ENCODE data around the gene DTD1. TPM values are rescaled to one million over a fixed set of nuclear protein-coding genes. Genes with fewer than 3 reads are reported as not detected.

Gene DTD1
- total and polyA plus RNA-seq, 3 donors from 2014 or later, result 34.6 to 41.6 (median 39.9) TPM

DNA sequence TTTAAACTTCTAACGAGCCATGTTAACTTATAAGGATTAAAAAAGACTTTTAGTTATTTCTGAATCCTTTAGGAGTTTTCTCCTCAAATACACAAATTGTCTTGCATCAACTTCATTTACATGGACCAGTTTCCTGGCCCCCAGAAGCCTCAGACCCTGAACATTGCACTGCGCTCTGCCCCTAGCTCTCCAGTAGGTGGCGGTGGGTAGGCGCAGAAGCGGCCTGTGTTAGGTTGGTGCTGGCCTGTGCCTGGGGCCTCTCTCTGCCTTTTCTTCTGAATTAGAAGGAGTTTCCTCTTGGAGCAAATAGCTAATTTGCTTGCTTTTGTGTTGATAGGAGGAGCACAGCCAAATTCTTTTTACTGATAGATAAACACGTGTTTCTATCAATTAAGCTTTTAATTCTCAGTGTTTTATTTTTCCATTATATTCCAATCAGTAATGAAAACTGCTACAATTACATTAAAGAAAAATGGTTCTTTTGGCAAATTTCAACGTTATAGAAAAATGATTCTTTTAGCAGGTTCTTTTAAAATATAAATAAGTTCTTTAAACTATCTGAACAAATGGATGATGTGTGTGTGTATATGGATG, 44.4 kb downstream of the DTD1 start:
- peak; percentile 83 for DNase-seq
- Histone ChIP-seq H3K4me3 (no peak overlapping the region), H3K27me3 (no peaks in the 10 kb centered on the region), H3K27ac (no peak overlapping the region), H3K9me3 (no peaks in the 10 kb centered on the region), H3K4me1 (peaks cover 6% of the 10 kb centered on the region), H3K36me3 (ENCODE audit: low read depth, missing control alignments) (no peaks in the 10 kb centered on the region)
- intact Hi-C loops (cut with DNase I; ENCODE audit: low total_unique reads), result loop anchor here (5.0 kb wide), 1 partner anchor 355 kb away; no protein-coding TSS in a partner anchor
- TF ChIP-seq POLR2A (IDR thresholded peaks at IDR 0.05), result no peak
- TF ChIP-seq, protein P1, sequence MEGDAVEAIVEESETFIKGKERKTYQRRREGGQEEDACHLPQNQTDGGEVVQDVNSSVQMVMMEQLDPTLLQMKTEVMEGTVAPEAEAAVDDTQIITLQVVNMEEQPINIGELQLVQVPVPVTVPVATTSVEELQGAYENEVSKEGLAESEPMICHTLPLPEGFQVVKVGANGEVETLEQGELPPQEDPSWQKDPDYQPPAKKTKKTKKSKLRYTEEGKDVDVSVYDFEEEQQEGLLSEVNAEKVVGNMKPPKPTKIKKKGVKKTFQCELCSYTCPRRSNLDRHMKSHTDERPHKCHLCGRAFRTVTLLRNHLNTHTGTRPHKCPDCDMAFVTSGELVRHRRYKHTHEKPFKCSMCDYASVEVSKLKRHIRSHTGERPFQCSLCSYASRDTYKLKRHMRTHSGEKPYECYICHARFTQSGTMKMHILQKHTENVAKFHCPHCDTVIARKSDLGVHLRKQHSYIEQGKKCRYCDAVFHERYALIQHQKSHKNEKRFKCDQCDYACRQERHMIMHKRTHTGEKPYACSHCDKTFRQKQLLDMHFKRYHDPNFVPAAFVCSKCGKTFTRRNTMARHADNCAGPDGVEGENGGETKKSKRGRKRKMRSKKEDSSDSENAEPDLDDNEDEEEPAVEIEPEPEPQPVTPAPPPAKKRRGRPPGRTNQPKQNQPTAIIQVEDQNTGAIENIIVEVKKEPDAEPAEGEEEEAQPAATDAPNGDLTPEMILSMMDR (IDR thresholded peaks at IDR 0.05), result peak; percentile 69 to 87 (median 76)
- WGBS, 2 donors, result 27 to 55% methylated on average over 7 of the region's 7 CpGs

DNA sequence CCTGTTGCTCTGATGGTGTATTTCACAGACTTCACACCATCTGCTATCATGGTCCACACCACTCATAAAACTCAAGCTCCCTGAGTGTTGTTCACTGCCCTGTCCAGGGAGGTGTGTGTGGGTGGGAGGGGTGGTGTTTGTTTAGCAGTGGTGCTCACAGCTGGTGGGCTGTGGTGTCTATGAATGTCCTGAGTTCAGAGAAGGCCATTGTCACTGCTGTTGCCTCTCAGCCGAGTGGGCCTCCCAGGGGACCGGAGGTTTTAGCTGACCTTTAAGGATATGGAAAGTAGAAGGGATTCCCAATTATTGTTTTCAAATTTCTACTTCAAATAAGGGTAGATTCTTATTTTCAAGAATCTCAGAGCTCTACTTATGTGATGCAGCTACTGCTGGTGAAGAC, 45.6 kb downstream of the DTD1 start:
- H3K36me3 ChIP-seq (ENCODE audit: low read depth, missing control alignments), result no peaks in the 10 kb centered on the region
- no peaks in the 10 kb centered on the region for H3K9me3 ChIP-seq
- no peak overlapping the region for H3K27ac ChIP-seq
- DNase-seq, result no peak
- no peak overlapping the region for H3K4me3 ChIP-seq
- intact Hi-C loops (cut with DNase I; ENCODE audit: low total_unique reads), result loop anchor here (5.0 kb wide), 1 partner anchor 354 kb away; no protein-coding TSS in a partner anchor
- no peaks in the 10 kb centered on the region for H3K27me3 ChIP-seq
- 73 to 79% methylated on average over 2 of the region's 2 CpGs for WGBS, 2 donors
- H3K4me1 ChIP-seq, result peaks cover 6% of the 10 kb centered on the region
- TF ChIP-seq, protein P1 (IDR thresholded peaks at IDR 0.05), result no peak
- TF ChIP-seq POLR2A (IDR thresholded peaks at IDR 0.05), result no peak

DNA sequence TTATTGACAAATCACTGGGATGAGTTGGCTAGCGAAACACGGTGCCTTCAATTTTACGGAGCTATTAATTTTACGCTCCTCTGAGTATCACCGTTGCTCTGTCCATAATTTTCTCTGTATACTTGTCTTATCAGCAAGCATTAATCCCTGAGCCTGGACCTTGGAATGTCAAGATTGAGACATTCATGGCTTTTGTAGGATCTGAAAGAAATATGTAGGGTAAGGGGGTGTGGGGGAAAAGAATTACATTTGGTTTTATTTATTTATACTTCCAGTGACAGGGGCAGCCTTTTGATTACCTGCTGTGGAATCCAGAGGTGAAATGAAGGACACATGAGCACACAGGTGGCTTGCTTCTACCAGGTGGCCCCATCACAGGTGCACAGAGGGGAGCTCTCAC, 46.6 kb downstream of the DTD1 start:
- H3K9me3 ChIP-seq, result no peaks in the 10 kb centered on the region
- H3K4me1 ChIP-seq, result peaks cover 6% of the 10 kb centered on the region
- DNase-seq, result no peak
- no peaks in the 10 kb centered on the region for H3K27me3 ChIP-seq
- TF ChIP-seq POLR2A (IDR thresholded peaks at IDR 0.05), result no peak
- TF ChIP-seq, protein P1 (IDR thresholded peaks at IDR 0.05), result no peak
- intact Hi-C loops (cut with DNase I; ENCODE audit: low total_unique reads), result loop anchor here (5.0 kb wide), 1 partner anchor 353 kb away; no protein-coding TSS in a partner anchor
- H3K4me3 ChIP-seq, result no peak overlapping the region
- H3K27ac ChIP-seq, result no peak overlapping the region
- H3K36me3 ChIP-seq (ENCODE audit: low read depth, missing control alignments), result no peaks in the 10 kb centered on the region
- 87 to 89% methylated on average over 5 of the region's 5 CpGs for WGBS, 2 donors

DNA sequence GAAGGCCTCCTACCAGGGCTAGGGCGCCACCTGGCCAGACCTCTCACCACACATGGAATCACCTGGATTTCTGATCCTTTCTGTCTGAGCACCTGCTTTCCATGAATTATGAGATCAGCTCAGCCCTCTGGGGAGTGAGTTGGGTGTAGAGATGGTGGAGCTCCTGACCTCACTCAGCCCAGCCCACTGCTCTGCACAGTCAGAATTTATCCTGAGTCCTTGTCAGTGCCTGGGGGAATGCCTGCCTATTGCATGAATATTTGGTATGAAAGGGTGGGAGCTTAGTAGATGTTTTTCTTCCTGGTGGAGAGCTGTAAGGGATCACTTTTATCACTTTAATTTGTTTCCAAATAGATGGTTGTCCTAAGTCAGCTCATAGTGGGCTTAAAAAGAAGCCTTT, 47.5 kb downstream of the DTD1 start:
- Histone ChIP-seq H3K27ac (no peak overlapping the region), H3K4me1 (peaks cover 8% of the 10 kb centered on the region), H3K9me3 (no peaks in the 10 kb centered on the region), H3K27me3 (no peaks in the 10 kb centered on the region), H3K4me3 (no peak overlapping the region), H3K36me3 (ENCODE audit: low read depth, missing control alignments) (no peaks in the 10 kb centered on the region)
- WGBS, 2 donors, result 100% methylated on average over 1 of the region's 1 CpG
- no peak for TF ChIP-seq POLR2A (IDR thresholded peaks at IDR 0.05)
- TF ChIP-seq, protein P1 (IDR thresholded peaks at IDR 0.05), result no peak
- intact Hi-C loops (cut with DNase I; ENCODE audit: low total_unique reads), result no loop called here
- no peak for DNase-seq

DNA sequence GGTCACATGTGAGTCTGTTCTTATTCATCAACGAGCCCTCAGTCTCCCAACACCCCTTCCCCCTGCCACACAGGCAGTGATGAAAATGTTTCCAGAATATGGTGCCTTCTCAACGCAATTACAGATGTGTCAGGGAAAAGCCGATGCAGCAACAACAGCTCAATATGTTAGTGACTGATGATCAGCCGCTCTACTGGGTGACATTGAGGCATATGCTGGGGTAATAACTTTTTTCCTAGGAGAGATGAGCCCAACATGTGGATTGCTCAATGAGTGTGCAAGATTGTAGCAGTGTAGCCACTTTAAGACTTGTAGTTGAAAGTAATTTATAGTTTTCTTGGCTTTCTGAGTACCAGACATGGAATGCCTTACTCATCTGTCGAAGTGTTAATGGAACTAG, 49.4 kb downstream of the DTD1 start:
- TF ChIP-seq, protein P1 (IDR thresholded peaks at IDR 0.05), result no peak

More for the DNA sequence above, 49.4 kb downstream of the DTD1 start:
- DNase-seq, result no peak
- Histone ChIP-seq H3K4me3 (no peak overlapping the region), H3K27me3 (no peaks in the 10 kb centered on the region), H3K4me1 (peaks cover 8% of the 10 kb centered on the region), H3K27ac (no peak overlapping the region), H3K36me3 (ENCODE audit: low read depth, missing control alignments) (no peaks in the 10 kb centered on the region), H3K9me3 (no peaks in the 10 kb centered on the region)
- intact Hi-C loops (cut with DNase I; ENCODE audit: low total_unique reads), result no loop called here
- 92% methylated on average over 5 of the region's 5 CpGs for WGBS, 2 donors

All from testis (tissue), 3 donors.